Activated CD4-positive, alpha-beta memory T cell treated with anti-CD3 and anti-CD28 coated beads, Interleukin-2, amount 10 ng/mL, durations not matched to agents 7 days and 5 days (primary cell): ENCODE measurements around the gene CLIC5. TPM values are rescaled to one million over a fixed set of nuclear protein-coding genes. Genes with fewer than 3 reads are reported as not detected.
"Not testable (repeated sequence)": the region's sequence is repeated elsewhere in the genome, so short reads cannot be mapped to it uniquely, and the experiment has no call there.

Experiments used
- CTCF ChIA-PET: fragments of 350-600 bp; sonication (Branson Sonifier 250); formaldehyde crosslinking; loops from one replicate; lab custom pipeline; 2021; ENCODE audit warnings: antibody characterized with exemption, inconsistent platforms; lab: Charles Lee
- POLR2A ChIA-PET: fragments of 350-600 bp; sonication (Branson Sonifier 250); formaldehyde crosslinking; loops from one replicate; lab custom pipeline; 2021; ENCODE audit warnings: antibody characterized with exemption; lab: Charles Lee
- DNase-seq: peaks from one replicate; pipeline ENCODE4 v3.0.0-alpha.2; 2020
- H3K27ac Mint-ChIP-seq: one replicate; pipeline ENCODE4 v1.8.0; 2021; ENCODE audit warnings: mild to moderate bottlenecking, mixed read lengths
- H3K27me3 Mint-ChIP-seq: one replicate; pipeline ENCODE4 v1.8.0; 2021; ENCODE audit warnings: mixed read lengths
- H3K36me3 Mint-ChIP-seq: one replicate; pipeline ENCODE4 v1.8.0; 2021; ENCODE audit warnings: low read depth, mixed read lengths
- H3K4me1 Mint-ChIP-seq: one replicate; pipeline ENCODE4 v1.8.0; 2021; ENCODE audit warnings: mixed read lengths
- H3K4me3 Mint-ChIP-seq: one replicate; pipeline ENCODE4 v1.8.0; 2021; ENCODE audit warnings: mild to moderate bottlenecking, mixed read lengths
- H3K9me3 Mint-ChIP-seq: one replicate; pipeline ENCODE4 v1.8.0; 2021; ENCODE audit warnings: mixed read lengths
- total RNA-seq, 2 experiments: library from RNA; stranded (reverse); gene quantifications; one replicate each; pipeline ENCODE4 v1.2.3, GENCODE V29; 2021

The CLIC5 gene
- total RNA-seq, 2 experiments from 2014 or later: 7.4 to 8.4 TPM

- H3K36me3 Mint-ChIP-seq: peaks cover 6% of the 10 kb centered on the region
- no peak overlapping the region for H3K27ac Mint-ChIP-seq
- H3K4me3 Mint-ChIP-seq: no peak overlapping the region
- ChIA-PET CTCF (interaction anchor here (1.3 kb wide), 1 partner anchor 16 kb away, joined by 6 read pairs; no protein-coding TSS in a partner anchor), POLR2A (no interaction called here)
- no peaks in the 10 kb centered on the region for H3K27me3 Mint-ChIP-seq
- no peaks in the 10 kb centered on the region for H3K4me1 Mint-ChIP-seq
- DNase-seq: no peak
- H3K9me3 Mint-ChIP-seq: no peaks in the 10 kb centered on the region
These were observed 68.8 kb downstream of the CLIC5 start for GRCh38 chr6:45946887-45947286.

DNA sequence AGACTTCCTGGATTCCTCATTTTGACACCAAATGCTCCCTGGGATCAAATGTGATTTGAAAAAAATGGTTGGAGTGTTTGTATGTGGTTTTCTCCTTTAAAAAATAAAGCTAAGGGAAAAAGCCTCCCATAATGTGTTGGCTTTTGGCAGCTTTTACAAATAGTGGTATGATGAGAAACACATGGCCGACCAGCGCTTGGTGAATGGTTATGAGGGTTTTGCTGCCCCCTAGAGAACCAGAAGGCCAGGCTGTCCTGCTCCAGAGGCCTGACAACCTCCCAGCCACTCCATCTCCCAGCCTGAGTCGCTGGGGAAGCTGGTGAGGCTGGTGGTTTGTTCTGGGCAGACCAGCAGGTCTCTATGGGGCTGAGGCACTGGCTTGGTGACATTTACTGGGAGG, 69.3 kb downstream of the CLIC5 start:
- peaks cover 6% of the 10 kb centered on the region for H3K36me3 Mint-ChIP-seq
- no peak overlapping the region for H3K4me3 Mint-ChIP-seq
- H3K27ac Mint-ChIP-seq: no peak overlapping the region
- H3K9me3 Mint-ChIP-seq: no peaks in the 10 kb centered on the region
- DNase-seq: no peak
- no peaks in the 10 kb centered on the region for H3K4me1 Mint-ChIP-seq
- ChIA-PET CTCF (interaction anchor here (1.3 kb wide), 1 partner anchor 16 kb away, joined by 6 read pairs; no protein-coding TSS in a partner anchor), POLR2A (no interaction called here)
- H3K27me3 Mint-ChIP-seq: no peaks in the 10 kb centered on the region

DNA sequence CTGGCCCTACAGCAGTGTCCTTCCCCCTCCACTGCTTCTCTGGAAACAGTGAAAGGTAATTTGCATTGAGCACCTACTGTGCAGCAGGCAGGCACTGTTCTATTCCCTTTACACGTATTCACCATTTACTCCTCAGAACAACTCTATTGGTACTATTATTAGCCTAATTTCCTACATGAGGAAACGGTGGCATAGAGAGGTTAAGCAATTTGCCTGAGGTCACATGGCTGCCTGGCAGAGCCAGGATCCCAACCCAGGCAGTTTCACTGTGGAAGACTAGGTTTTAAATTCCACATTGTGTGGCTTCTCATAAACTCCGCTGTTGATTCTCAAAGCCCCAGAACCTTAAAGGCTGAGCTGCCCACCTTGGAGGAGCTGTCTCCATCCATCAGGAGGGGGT, 72.7 kb downstream of the CLIC5 start:
- Mint-ChIP-seq H3K27ac (no peak overlapping the region), H3K36me3 (peaks cover 3% of the 10 kb centered on the region), H3K4me3 (no peak overlapping the region), H3K4me1 (no peaks in the 10 kb centered on the region), H3K27me3 (no peaks in the 10 kb centered on the region), H3K9me3 (no peaks in the 10 kb centered on the region)
- ChIA-PET CTCF (no interaction called here), POLR2A (no interaction called here)
- no peak for DNase-seq

GRCh38 chr6:45933855-45934254, 81.8 kb downstream of the CLIC5 start:
- ChIA-PET POLR2A (no interaction called here), CTCF (interaction anchor here (0.5 kb wide), 1 partner anchor 1592 kb away, joined by 3 read pairs; no protein-coding TSS in a partner anchor)
- H3K4me1 Mint-ChIP-seq: peaks cover 4% of the 10 kb centered on the region
- no peaks in the 10 kb centered on the region for H3K27me3 Mint-ChIP-seq
- H3K27ac Mint-ChIP-seq: no peak overlapping the region
- no peaks in the 10 kb centered on the region for H3K9me3 Mint-ChIP-seq
- H3K36me3 Mint-ChIP-seq: no peaks in the 10 kb centered on the region
- no peak for DNase-seq
- H3K4me3 Mint-ChIP-seq: no peak overlapping the region

GRCh38 chr6:45931232-45931631, 84.4 kb downstream of the CLIC5 start:
- ChIA-PET CTCF (interaction anchor here (0.8 to 2.2 kb wide), 20 partner anchors 10 to 1456 kb away, joined by 3 to 13 read pairs (median 4); no protein-coding TSS in a partner anchor), POLR2A (interaction anchor here (1.9 kb wide), 1 partner anchor 83 kb away, joined by 7 read pairs; no protein-coding TSS in a partner anchor)
- Mint-ChIP-seq H3K36me3 (no peaks in the 10 kb centered on the region), H3K27me3 (no peaks in the 10 kb centered on the region), H3K4me1 (peaks cover 10% of the 10 kb centered on the region), H3K9me3 (no peaks in the 10 kb centered on the region), H3K4me3 (no peak overlapping the region), H3K27ac (no peak overlapping the region)
- DNase-seq: no peak

DNA sequence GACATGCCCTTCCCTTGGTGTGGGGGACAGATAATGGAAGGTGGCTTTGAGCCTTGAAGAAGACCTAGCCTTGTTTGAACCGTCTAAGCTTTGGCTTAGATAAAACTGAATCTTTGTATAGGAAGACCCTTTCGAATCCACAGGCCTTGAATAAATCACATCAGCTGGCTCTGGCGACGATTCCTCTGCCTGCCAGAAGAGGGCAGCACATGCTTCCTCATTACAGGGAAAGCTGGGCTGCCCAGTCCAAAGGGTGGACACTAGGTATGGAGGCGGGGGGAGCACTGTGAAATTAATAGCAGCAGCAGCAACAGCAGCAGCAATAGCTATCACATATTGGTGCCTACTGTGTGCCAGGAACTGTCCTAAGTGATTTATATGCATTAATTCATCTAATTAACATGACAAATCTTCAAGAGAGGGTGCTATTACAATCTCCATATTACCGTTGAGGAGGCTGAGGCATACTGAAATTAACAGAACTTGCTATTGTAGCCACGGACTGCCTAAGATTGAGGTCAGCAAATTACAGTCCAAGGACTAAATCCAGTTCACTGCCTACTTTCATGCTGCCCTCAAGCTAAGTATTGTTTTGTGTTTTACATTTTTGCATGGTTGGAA, 85.1 kb downstream of the CLIC5 start:
- Mint-ChIP-seq H3K36me3 (no peaks in the 10 kb centered on the region), H3K27me3 (no peaks in the 10 kb centered on the region), H3K4me3 (no peak overlapping the region), H3K9me3 (no peaks in the 10 kb centered on the region), H3K27ac (no peak overlapping the region), H3K4me1 (peaks cover 14% of the 10 kb centered on the region)
- ChIA-PET CTCF (interaction anchor here (0.8 to 2.2 kb wide), 28 partner anchors 9 to 1455 kb away, joined by 3 to 13 read pairs (median 4); partner anchors contain the start of gene ENPP4), POLR2A (interaction anchor here (1.9 kb wide), 1 partner anchor 83 kb away, joined by 7 read pairs; no protein-coding TSS in a partner anchor)
- DNase-seq: peak; percentile 62

DNA sequence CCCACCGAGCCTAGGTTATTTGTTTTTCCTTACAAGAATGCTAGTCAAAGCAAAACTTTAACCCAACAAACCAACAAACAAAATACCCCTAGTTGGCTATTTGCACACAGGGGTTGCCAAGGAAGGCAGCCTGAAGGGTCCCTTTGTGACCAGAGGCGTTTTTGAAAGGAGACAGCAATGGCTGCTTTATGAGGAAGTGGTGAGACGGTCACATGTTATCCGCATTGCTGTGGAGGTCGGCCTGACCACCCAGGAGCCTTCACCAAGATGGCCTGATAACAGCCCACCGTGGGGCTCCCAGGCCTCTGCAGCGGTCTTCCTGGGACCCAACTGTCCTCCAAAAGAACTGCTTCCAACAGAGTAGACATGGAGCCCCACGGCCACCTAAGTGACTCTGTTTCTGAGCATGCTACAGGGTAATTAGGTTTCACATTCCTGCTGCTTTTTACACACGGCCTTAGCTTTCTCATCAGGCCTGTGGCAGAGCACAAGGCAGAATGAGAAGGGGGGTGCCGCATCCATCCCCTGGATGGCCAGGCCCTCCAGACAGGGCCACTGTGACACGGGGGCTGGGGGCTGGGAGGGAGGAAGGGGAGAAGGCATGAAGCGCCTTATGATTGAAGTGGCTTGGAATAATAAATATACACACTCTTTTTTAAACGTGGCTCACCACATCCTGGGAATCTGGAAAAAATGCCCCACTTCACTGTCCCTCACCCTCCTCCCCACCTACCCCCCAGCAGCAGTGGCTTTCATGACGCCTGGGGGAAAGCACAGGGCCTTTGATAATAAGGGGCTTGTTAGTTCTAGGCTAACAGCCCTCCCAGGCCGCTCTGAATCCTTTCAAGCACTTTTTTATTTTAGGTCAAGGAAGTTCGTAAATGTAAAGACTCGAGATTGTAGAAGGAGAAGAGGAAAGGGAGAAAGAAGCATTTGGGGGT, 86.0 kb downstream of the CLIC5 start:
- Mint-ChIP-seq H3K9me3 (no peaks in the 10 kb centered on the region), H3K4me3 (no peak overlapping the region), H3K4me1 (peaks cover 17% of the 10 kb centered on the region), H3K27ac (no peak overlapping the region), H3K36me3 (no peaks in the 10 kb centered on the region), H3K27me3 (no peaks in the 10 kb centered on the region)
- POLR2A ChIA-PET: interaction anchor here (1.9 kb wide), 1 partner anchor 84 kb away, joined by 7 read pairs; no protein-coding TSS in a partner anchor
- CTCF ChIA-PET: interaction anchor here (0.8 to 2.2 kb wide), 24 partner anchors 8 to 1454 kb away, joined by 3 to 13 read pairs (median 4); partner anchors contain the start of gene ENPP4
- DNase-seq: no peak

DNA sequence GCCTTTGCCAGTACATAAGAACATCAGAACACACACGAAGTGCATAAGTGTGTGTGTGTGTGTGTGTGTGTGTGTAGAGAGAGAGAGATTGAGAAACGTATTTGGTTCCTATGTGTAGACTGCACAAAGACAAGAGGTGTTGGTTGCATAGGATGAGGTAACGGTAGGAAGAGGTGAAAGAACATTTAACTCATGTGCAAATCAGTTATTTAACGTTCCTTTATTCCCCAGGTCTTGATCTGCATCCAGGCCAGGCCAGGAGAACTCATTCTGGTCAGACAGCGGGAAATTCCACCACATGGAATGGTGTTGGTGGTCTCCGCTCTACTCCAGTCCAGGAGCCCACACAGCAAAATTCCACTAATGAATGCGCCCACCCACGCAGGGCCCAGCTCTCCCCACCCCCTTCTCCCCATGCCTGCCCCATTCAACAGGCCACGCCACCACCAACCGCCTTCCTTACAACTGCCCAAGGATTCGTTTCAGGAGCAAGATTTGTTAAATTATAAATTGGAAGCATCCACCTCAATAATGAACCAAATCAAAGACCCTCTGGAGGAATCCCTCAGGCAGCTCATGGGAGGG, 86.8 kb downstream of the CLIC5 start:
- Mint-ChIP-seq H3K27me3 (no peaks in the 10 kb centered on the region), H3K27ac (no peak overlapping the region), H3K4me3 (no peak overlapping the region), H3K4me1 (peaks cover 23% of the 10 kb centered on the region), H3K36me3 (no peaks in the 10 kb centered on the region), H3K9me3 (no peaks in the 10 kb centered on the region)
- CTCF ChIA-PET: interaction anchor here (1.2 kb wide), 1 partner anchor 551 kb away, joined by 3 read pairs; the partner anchor contains the start of gene SUPT3H
- POLR2A ChIA-PET: no interaction called here
- DNase-seq: no peak

GRCh38 chr6:45927421-45928320, 88.0 kb downstream of the CLIC5 start:
- Mint-ChIP-seq H3K9me3 (no peaks in the 10 kb centered on the region), H3K27me3 (no peaks in the 10 kb centered on the region), H3K4me1 (peaks cover 35% of the 10 kb centered on the region), H3K36me3 (no peaks in the 10 kb centered on the region), H3K4me3 (no peak overlapping the region), H3K27ac (no peak overlapping the region)
- no peak for DNase-seq
- ChIA-PET POLR2A (no interaction called here), CTCF (interaction anchor here (0.6 to 1.4 kb wide), 4 partner anchors 8 to 1275 kb away, joined by 3 to 4 read pairs (median 3); partner anchors contain the start of gene SUPT3H)

DNA sequence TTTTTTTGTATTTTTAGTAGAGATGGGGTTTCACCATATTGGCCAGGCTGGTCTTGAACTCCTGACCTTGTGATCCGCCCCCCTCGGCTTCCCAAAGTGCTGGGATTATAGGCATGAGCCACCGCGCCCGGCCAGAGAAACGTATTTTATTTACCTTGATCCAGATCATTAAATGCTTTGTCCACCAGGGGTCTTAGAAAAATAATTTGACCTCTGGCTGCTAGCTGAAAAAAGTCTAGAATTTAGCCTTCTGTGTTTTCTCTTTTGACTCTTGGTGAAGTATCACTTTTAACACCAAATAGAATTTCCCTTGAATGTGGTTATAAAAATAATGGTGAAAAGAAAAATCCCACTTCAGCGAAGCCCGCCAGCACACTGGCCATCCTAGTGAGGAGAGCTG, 89.2 kb downstream of the CLIC5 start:
- H3K4me3 Mint-ChIP-seq: not testable (repeated sequence)
- peaks cover 47% of the 10 kb centered on the region for H3K4me1 Mint-ChIP-seq

GRCh38 chr6:45924763-45925342, 90.8 kb downstream of the CLIC5 start:
- Mint-ChIP-seq H3K4me1 (peaks cover 56% of the 10 kb centered on the region), H3K27me3 (no peaks in the 10 kb centered on the region), H3K9me3 (no peaks in the 10 kb centered on the region), H3K4me3 (no peak overlapping the region), H3K27ac (no peak overlapping the region), H3K36me3 (no peaks in the 10 kb centered on the region)
- ChIA-PET POLR2A (interaction anchor here (0.8 to 2.5 kb wide), 3 partner anchors 88 to 339 kb away, joined by 3 to 9 read pairs (median 3); no protein-coding TSS in a partner anchor), CTCF (interaction anchor here (1.3 to 5.2 kb wide), 4 partner anchors 89 to 1449 kb away, joined by 4 to 36 read pairs (median 6); no protein-coding TSS in a partner anchor)
- DNase-seq: no peak

More for the DNA sequence above, 89.2 kb downstream of the CLIC5 start:
- H3K27me3 Mint-ChIP-seq, H3K36me3 Mint-ChIP-seq, DNase-seq, H3K27ac Mint-ChIP-seq, H3K9me3 Mint-ChIP-seq: not testable (repeated sequence)
- CTCF ChIA-PET: interaction anchor here (0.7 to 1.4 kb wide), 3 partner anchors 9 to 1274 kb away, joined by 3 to 4 read pairs (median 3); no protein-coding TSS in a partner anchor
- POLR2A ChIA-PET: interaction anchor here (1.0 kb wide), 1 partner anchor 84 kb away, joined by 4 read pairs; no protein-coding TSS in a partner anchor
